Memory B cell (primary cell): Measurements from ENCODE around the gene SMIM5.

Experiments used
- ATAC-seq: fragments of 150-1000 bp; cut with Tn5 transposase; 2 replicates; pipeline ENCODE4 v1.10.0; 2021; ENCODE audit warnings: low read depth, mild to moderate bottlenecking, moderate library complexity
- DNase-seq, 2 donors: peaks; one replicate each; pipeline ENCODE4 v3.0.0; 2022; ENCODE audit warnings: low spot score in 2 of 2
- H3K27ac Mint-ChIP-seq: one replicate; pipeline ENCODE4 v1.8.0; 2022; ENCODE audit warnings: mild to moderate bottlenecking, moderate library complexity, mixed read lengths
- H3K27me3 Mint-ChIP-seq: one replicate; pipeline ENCODE4 v1.8.0; 2022; ENCODE audit warnings: mixed read lengths
- H3K36me3 Mint-ChIP-seq: one replicate; pipeline ENCODE4 v1.8.0; 2022; ENCODE audit warnings: mild to moderate bottlenecking, mixed read lengths
- H3K4me1 Mint-ChIP-seq: one replicate; pipeline ENCODE4 v1.8.0; 2022; ENCODE audit warnings: mixed read lengths
- H3K4me3 Mint-ChIP-seq: one replicate; pipeline ENCODE4 v1.8.0; 2022; ENCODE audit warnings: mild to moderate bottlenecking, moderate library complexity, mixed read lengths
- H3K9me3 Mint-ChIP-seq: one replicate; pipeline ENCODE4 v1.8.0; 2022; ENCODE audit warnings: mixed read lengths

Gene SMIM5

DNA sequence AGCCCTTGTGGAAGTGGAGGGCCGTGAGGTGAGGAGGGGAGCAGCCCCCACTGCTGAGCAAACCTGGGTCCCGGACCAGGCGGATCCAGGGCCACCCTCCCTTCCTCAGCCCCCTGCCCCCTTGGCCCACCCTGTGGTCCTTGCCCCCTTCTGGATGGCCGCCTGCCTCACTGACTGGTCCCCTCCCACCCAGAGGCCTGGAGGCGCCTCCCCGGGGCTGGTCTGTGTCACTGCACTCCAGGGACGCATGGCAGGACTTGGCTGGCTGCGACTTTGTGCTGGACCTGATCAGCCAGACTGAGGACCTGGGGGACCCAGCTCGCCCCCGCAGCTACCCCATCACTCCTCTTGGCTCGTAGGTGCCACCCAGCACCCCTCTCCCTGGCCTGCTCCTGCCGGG, 19.2 kb upstream of the SMIM5 start:
- peaks cover 2% of the 10 kb centered on the region for H3K36me3 Mint-ChIP-seq
- ATAC-seq (no peak), DNase-seq (no peak)
- H3K27me3 Mint-ChIP-seq, result no peaks in the 10 kb centered on the region
- no peaks in the 10 kb centered on the region for H3K4me1 Mint-ChIP-seq
- H3K4me3 Mint-ChIP-seq, result no peak overlapping the region
- no peaks in the 10 kb centered on the region for H3K9me3 Mint-ChIP-seq
- no peak overlapping the region for H3K27ac Mint-ChIP-seq

DNA sequence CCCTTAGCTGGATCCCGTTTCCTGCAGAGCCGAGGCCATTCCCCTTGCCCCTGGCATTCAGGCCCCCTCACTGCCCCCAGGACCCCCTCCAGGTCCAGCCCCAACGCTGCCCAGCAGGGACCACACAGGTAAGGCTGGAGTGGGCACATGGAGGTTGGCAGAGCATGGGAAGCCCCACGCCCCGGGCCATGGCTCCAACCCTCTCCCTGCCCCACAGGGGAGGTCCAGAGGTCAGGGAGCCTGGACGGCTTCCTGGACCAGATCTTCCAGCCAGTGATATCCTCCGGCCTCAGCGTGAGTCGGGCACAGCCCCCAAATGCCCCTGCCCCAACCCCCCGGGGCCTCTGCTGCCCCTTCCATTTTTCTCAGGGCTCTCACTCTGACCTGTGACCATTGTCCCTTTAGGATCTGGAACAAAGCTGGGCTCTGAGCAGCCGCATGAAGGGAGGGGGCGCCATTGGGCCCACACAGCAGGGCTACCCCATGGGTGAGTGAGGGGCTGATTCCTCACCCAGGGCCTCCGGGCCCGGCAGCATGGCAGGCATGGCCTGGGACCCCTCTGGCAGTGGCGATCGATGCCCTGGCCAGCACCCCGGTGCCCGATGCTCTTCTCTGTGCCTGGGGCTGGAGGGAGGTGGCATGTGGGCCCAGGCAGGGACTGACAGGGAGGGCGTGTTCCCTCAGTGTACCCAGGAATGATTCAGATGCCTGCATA, 18.5 kb upstream of the SMIM5 start:
- Mint-ChIP-seq H3K36me3 (peaks cover 2% of the 10 kb centered on the region), H3K4me3 (no peak overlapping the region), H3K27ac (no peak overlapping the region), H3K4me1 (no peaks in the 10 kb centered on the region), H3K9me3 (no peaks in the 10 kb centered on the region), H3K27me3 (no peaks in the 10 kb centered on the region)
- no peak for DNase-seq
- no peak for ATAC-seq

DNA sequence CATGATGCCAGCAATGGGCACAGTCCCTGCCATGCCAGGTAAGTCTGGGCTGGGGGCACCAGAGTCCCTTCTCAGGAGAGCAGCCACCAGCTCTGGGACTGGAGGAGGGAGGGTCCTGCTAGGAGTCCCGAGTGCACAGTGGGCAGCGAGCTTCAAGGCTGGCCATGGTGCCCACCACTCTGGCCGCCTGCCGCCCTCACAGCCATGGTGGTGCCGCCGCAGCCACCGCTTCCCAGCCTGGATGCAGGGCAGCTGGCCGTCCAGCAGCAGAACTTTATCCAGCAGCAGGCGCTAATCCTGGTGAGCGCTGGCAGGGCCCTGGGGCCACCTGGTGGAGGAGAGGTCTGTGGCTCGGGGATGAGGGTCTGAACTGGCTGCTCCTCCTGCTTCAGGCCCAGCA, 17.9 kb upstream of the SMIM5 start:
- Mint-ChIP-seq H3K4me3 (no peak overlapping the region), H3K9me3 (no peaks in the 10 kb centered on the region), H3K27me3 (no peaks in the 10 kb centered on the region), H3K36me3 (peaks cover 2% of the 10 kb centered on the region), H3K4me1 (no peaks in the 10 kb centered on the region), H3K27ac (no peak overlapping the region)
- ATAC-seq (no peak), DNase-seq (no peak)

DNA sequence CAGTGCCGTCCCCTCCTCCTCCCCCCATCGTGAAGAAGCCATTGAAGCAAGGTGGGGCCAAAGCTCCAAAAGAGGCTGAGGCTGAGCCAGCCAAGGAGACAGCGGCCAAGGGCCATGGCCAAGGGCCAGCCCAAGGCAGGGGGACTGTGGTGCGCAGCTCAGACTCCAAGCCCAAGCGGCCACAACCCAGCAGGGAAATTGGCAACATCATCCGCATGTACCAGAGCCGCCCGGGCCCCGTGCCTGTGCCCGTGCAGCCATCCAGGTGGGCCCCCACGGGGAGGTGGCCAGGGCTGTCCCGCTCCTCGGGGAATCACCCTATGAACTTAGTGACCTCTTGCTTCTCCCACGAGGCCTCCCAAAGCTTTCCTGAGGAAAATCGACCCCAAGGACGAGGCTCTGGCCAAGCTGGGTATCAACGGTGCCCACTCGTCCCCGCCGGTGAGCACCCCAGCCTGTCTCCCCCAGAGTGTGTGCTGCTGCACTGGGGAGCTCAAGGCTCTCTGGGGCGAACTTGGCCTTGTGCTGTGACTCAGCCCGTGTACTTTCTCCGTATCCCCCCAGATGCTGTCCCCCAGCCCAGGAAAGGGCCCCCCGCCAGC, 16.6 kb upstream of the SMIM5 start:
- no peaks in the 10 kb centered on the region for H3K4me1 Mint-ChIP-seq
- no peak for DNase-seq
- no peak overlapping the region for H3K4me3 Mint-ChIP-seq
- ATAC-seq, result no peak
- no peak overlapping the region for H3K27ac Mint-ChIP-seq
- H3K9me3 Mint-ChIP-seq, result no peaks in the 10 kb centered on the region
- H3K36me3 Mint-ChIP-seq, result peaks cover 2% of the 10 kb centered on the region
- no peaks in the 10 kb centered on the region for H3K27me3 Mint-ChIP-seq

DNA sequence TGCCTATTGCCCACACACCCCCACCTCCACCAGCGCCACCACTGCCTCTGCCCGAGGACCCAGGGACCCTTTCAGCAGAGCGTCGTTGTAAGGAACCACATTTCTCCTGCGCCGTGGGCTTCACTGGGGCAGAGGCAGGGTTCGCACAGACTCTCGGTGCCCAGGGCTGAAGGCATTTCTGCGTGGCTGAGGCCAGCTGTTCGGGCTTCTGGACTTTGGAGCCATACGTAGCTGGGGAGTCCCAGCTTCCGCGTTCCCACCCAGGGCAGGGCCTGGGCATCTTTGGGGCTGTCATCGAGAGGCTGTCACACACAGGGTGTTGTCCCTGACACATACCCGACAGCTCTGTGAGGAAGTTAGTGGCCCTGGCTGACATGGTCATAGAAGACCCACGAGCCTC, 16.0 kb upstream of the SMIM5 start:
- no peaks in the 10 kb centered on the region for H3K4me1 Mint-ChIP-seq
- ATAC-seq (no peak), DNase-seq (no peak)
- H3K27ac Mint-ChIP-seq, result no peak overlapping the region
- no peak overlapping the region for H3K4me3 Mint-ChIP-seq
- H3K27me3 Mint-ChIP-seq, result no peaks in the 10 kb centered on the region
- no peaks in the 10 kb centered on the region for H3K36me3 Mint-ChIP-seq
- no peaks in the 10 kb centered on the region for H3K9me3 Mint-ChIP-seq

DNA sequence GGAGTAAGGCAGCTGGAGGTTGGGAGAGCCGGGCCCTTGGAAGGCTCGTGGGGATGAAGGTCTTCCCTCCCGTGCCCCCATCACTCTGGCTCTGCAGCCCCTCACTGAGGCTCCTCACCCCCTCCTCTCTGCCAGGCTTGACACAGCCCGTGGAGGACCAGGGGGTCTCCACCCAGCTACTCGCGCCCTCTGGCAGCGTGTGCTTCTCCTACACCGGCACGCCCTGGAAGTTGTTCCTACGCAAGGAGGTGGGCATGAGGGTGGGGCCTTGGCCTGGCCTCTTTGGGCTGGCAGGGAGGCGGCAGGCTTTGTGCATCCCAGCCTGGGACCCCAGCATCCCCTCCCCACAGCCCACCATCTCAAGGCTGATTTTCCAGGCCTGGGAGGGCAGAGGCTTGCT, 15.6 kb upstream of the SMIM5 start:
- Mint-ChIP-seq H3K4me3 (no peak overlapping the region), H3K27me3 (no peaks in the 10 kb centered on the region), H3K4me1 (no peaks in the 10 kb centered on the region), H3K36me3 (no peaks in the 10 kb centered on the region), H3K27ac (no peak overlapping the region), H3K9me3 (no peaks in the 10 kb centered on the region)
- DNase-seq (no peak), ATAC-seq (no peak)

DNA sequence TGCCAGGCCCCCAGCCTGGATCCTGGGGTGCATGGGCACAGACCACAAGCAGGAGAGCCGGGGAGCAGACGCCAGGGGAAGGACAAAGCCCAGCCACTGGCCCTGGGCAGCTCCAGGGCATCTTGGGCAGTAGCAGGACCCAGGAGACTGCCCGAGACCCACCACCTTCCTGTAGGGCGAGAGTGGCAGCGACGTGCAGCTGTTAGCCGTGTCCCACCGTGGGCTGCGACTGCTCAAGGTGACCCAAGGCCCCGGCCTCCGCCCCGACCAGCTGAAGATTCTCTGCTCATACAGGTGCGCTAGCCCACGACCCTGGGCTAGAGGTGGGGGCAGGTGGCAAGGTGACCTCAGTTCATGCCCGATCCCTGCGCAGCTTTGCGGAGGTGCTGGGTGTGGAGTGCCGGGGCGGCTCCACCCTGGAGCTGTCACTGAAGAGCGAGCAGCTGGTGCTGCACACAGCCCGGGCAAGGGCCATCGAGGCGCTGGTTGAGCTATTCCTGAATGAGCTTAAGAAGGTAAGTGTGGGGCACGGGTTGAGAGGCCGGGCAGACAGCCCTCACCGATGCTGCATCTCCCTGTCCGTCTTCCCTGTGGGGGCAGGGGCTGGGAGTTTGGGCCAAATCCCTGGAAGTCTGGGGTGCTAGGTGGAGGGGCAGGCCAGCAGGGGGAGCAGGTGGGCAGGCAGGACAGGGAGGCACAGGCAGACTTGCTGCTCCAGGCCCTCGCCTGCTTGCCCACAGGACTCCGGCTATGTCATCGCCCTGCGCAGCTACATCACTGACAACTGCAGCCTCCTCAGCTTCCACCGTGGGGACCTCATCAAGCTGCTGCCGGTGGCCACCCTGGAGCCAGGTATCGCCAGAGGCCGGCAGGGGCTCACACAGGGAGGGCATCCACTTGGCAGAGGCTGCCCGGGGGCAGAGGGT, 13.5 kb upstream of the SMIM5 start:
- Mint-ChIP-seq H3K4me3 (no peak overlapping the region), H3K27ac (no peak overlapping the region), H3K4me1 (no peaks in the 10 kb centered on the region), H3K36me3 (no peaks in the 10 kb centered on the region), H3K27me3 (no peaks in the 10 kb centered on the region), H3K9me3 (no peaks in the 10 kb centered on the region)
- DNase-seq (no peak), ATAC-seq (no peak)

DNA sequence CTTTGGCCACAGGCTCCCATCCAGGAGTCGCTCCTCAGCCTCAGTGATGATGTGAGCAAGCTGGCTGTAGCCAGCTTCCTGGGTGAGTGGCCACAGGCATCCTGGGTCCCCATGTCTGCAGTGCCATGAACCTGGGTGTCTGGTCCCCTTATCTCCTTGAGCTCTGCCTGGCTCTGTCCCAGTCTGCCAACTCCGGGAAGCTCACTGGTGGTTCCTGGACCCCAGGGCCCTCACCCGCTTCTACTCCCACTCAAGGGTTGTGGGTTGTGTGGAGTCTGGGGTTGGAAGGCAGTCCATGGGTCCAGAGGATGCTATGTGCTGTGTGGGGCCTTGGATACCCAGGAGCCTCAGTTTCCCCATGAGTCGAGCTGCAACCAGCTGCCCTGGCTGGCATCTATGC, 11.7 kb upstream of the SMIM5 start:
- DNase-seq (no peak), ATAC-seq (no peak)
- Mint-ChIP-seq H3K27ac (no peak overlapping the region), H3K4me1 (no peaks in the 10 kb centered on the region), H3K36me3 (no peaks in the 10 kb centered on the region), H3K27me3 (no peaks in the 10 kb centered on the region), H3K4me3 (no peak overlapping the region), H3K9me3 (no peaks in the 10 kb centered on the region)

DNA sequence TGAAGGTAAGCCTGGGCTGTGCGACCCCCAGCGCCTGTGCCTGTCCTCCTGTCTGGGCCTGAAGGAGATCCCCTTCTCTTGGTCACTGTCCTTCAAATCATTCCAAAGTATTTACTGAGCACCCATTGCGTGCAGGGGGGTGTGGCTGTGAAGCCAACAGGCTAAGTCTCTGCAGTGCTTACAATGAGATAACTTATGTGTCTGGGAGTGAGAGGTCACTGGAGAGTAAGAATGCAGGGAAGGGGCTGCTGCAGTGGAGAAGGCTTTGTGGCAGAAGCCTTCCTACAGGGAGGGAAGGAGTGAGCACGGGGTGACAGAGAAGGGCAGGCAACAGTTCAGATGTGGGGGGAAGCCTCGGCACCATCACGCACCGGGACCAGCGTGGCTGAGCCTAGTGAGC, 11.2 kb upstream of the SMIM5 start:
- no peak overlapping the region for H3K27ac Mint-ChIP-seq
- H3K27me3 Mint-ChIP-seq, result no peaks in the 10 kb centered on the region
- no peak for DNase-seq
- H3K9me3 Mint-ChIP-seq, result no peaks in the 10 kb centered on the region
- ATAC-seq, result no peak
- H3K36me3 Mint-ChIP-seq, result no peaks in the 10 kb centered on the region
- H3K4me3 Mint-ChIP-seq, result no peak overlapping the region
- no peaks in the 10 kb centered on the region for H3K4me1 Mint-ChIP-seq

DNA sequence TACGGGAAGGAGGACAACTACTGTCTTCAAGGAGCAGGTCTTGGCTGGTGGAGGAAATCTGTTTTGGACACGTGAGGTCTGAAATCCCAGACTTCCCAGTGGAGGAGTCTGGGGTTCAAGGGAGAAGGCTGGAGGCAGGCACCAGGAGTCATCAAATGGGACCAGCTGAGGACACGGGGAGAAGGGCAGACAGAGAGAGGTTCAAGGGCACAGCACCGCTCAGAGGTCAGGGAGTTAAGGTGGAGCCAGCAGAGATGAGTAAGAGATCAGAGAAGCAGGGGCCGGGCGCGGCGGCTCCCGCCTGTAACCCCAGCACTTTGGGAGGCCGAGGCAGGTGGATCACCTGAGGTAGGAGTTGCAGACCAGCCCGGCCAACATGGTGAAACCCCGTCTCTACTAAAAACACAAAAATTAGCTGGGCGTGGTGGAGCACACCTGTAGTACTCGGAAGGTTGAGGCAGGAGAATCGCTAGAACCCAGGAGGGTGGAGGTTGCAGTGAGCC, 10.4 kb upstream of the SMIM5 start:
- DNase-seq (no peak), ATAC-seq (no peak)
- Mint-ChIP-seq H3K9me3 (no peaks in the 10 kb centered on the region), H3K27me3 (no peaks in the 10 kb centered on the region), H3K36me3 (no peaks in the 10 kb centered on the region), H3K27ac (no peak overlapping the region), H3K4me1 (no peaks in the 10 kb centered on the region), H3K4me3 (no peak overlapping the region)

DNA sequence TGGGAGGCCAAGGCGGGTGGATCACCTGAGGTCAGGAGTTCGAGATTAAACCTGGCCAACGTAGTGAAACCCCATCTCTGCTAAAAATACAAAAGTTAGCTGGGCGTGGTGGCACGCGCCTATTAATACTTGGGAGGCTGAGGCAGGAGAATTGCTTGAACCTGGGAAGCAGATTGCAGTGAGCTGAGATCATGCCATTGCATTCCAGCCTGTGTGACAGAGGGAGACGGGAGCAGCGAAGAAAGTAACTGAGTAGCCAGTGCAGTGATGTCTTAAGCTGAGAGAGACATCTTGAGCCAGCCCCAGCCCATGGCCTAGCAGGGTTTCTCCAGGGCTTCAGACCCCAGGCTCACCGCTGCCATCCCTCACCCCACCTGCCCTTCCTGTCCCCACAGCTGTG, 9.8 kb upstream of the SMIM5 start:
- H3K4me1 Mint-ChIP-seq, result no peaks in the 10 kb centered on the region
- H3K9me3 Mint-ChIP-seq, result no peaks in the 10 kb centered on the region
- no peaks in the 10 kb centered on the region for H3K27me3 Mint-ChIP-seq
- H3K27ac Mint-ChIP-seq, result no peak overlapping the region
- no peak for DNase-seq
- no peak overlapping the region for H3K4me3 Mint-ChIP-seq
- no peaks in the 10 kb centered on the region for H3K36me3 Mint-ChIP-seq
- ATAC-seq, result no peak

DNA sequence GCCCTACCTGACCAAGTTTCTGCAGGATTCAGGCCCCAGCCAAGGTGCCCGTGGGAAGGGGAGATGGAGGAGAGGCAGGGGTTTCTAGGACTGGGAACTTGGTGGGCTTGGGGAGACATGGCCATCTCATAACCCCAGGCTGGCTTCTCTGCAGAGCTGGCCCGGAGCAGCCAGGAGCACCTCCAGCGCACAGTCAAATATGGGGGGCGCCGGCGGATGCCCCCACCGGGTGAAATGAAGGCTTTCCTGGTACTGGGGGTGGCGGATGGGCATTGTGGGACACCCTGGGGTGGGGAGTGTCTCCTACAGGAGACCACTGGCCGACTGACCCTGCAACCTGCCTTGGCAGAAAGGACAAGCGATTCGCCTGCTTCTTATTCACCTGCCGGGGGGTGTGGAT, 9.2 kb upstream of the SMIM5 start:
- no peak overlapping the region for H3K27ac Mint-ChIP-seq
- no peak for DNase-seq
- no peaks in the 10 kb centered on the region for H3K4me1 Mint-ChIP-seq
- no peak for ATAC-seq
- H3K4me3 Mint-ChIP-seq, result no peak overlapping the region
- H3K36me3 Mint-ChIP-seq, result peaks cover 1% of the 10 kb centered on the region
- no peaks in the 10 kb centered on the region for H3K27me3 Mint-ChIP-seq
- no peaks in the 10 kb centered on the region for H3K9me3 Mint-ChIP-seq

DNA sequence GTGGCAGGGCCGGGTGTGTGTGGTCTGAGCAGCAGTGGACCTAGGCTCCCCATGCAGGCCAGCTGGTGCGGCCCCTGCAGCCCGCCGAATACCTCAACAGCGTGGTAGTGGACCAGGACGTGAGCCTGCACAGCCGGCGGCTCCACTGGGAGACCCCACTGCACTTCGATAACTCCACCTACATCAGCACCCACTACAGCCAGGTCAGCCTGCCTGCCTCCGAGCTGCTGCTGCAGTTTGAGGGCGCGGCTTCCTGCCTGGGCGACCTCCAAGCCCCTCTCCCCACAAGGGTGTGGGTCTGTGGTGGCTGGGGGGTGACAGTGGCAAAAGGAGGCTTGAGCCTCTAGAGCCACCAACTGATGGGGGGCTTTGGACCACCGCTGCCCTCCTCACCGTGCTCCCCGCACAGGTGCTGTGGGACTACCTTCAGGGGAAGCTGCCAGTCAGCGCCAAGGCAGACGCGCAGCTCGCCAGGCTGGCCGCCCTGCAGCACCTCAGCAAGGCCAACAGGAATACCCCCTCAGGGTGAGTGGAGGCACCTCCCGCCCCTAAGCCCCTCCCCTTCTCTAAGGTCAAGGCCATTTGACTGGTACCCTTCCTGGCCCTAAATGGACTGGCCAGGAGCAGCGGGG, 8.4 kb upstream of the SMIM5 start:
- H3K4me3 Mint-ChIP-seq, result no peak overlapping the region
- no peaks in the 10 kb centered on the region for H3K27me3 Mint-ChIP-seq
- H3K36me3 Mint-ChIP-seq, result peaks cover 1% of the 10 kb centered on the region
- DNase-seq (no peak), ATAC-seq (no peak)
- no peaks in the 10 kb centered on the region for H3K9me3 Mint-ChIP-seq
- no peaks in the 10 kb centered on the region for H3K4me1 Mint-ChIP-seq
- no peak overlapping the region for H3K27ac Mint-ChIP-seq
